ENCODE results near the gene PFKFB3.

DNA sequence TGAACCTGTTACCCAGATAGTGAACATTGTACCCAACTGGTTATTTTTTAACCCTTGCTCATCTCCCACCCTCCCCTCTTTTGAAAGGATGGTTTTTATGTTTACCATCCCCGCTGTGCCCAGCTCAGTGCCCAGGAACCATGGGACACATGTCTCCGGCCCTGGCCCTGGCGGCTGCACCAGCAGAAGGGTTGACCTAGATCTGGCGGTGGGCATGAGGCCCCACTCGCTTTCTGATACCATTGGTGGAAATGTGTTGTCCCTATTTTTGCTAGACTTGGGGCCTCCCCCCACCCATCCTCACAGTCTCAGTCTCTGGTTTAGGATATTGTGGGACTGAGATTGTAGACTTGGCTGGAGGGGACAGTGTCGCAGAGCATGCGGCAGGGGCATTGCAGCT, 11.9 kb downstream of the PFKFB3 start:
- TF ChIP-seq, protein P1, sequence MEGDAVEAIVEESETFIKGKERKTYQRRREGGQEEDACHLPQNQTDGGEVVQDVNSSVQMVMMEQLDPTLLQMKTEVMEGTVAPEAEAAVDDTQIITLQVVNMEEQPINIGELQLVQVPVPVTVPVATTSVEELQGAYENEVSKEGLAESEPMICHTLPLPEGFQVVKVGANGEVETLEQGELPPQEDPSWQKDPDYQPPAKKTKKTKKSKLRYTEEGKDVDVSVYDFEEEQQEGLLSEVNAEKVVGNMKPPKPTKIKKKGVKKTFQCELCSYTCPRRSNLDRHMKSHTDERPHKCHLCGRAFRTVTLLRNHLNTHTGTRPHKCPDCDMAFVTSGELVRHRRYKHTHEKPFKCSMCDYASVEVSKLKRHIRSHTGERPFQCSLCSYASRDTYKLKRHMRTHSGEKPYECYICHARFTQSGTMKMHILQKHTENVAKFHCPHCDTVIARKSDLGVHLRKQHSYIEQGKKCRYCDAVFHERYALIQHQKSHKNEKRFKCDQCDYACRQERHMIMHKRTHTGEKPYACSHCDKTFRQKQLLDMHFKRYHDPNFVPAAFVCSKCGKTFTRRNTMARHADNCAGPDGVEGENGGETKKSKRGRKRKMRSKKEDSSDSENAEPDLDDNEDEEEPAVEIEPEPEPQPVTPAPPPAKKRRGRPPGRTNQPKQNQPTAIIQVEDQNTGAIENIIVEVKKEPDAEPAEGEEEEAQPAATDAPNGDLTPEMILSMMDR (IDR thresholded peaks at IDR 0.05), result no peak
- no peak for TF ChIP-seq POLR2A (IDR thresholded peaks at IDR 0.05)

All from adrenal gland (tissue), 5 donors.